Activated T-helper 1 cell treated with anti-CD3 and anti-CD28 coated beads, Interleukin-12 subunit alpha, Interleukin-12 subunit beta, Interleukin-2, Interleukin-4 antibody, amounts not matched to agents 30 ng/mL and 10 ng/mL and 1 ng/mL, durations not matched to agents 14 hours and 24 hours and 36 hours (primary cell): ENCODE data around the gene PKD1L1. TPM values are rescaled to one million over a fixed set of nuclear protein-coding genes. Genes with fewer than 3 reads are reported as not detected.
"Not testable (repeated sequence)": the region's sequence is repeated elsewhere in the genome, so short reads cannot be mapped to it uniquely, and the experiment has no call there.

ENCODE experiments used
- DNase-seq: peaks from one replicate; pipeline ENCODE4 v3.0.0; 2021; ENCODE audit warnings: low spot score
- H3K27ac Mint-ChIP-seq: one replicate; pipeline ENCODE4 v1.8.0; 2021; ENCODE audit warnings: mild to moderate bottlenecking, mixed read lengths
- H3K27me3 Mint-ChIP-seq: one replicate; pipeline ENCODE4 v1.8.0; 2022; ENCODE audit warnings: mild to moderate bottlenecking, moderate library complexity, mixed read lengths; ENCODE audit not compliant: insufficient read depth
- H3K36me3 Mint-ChIP-seq: one replicate; pipeline ENCODE4 v1.8.0; 2021; ENCODE audit warnings: low read depth, mixed read lengths
- H3K4me1 Mint-ChIP-seq: one replicate; pipeline ENCODE4 v1.8.0; 2021; ENCODE audit warnings: low read depth, mixed read lengths
- H3K4me3 Mint-ChIP-seq: one replicate; pipeline ENCODE4 v1.8.0; 2021; ENCODE audit warnings: mild to moderate bottlenecking, moderate library complexity, mixed read lengths
- H3K9me3 Mint-ChIP-seq: one replicate; pipeline ENCODE4 v1.8.0; 2021; ENCODE audit warnings: mixed read lengths
- intact Hi-C: fragments of 100-400 bp; cut with micrococcal nuclease; formaldehyde crosslinking; loops from one replicate; pipeline ENCODE4 v1.15.1; 2024
- total RNA-seq: library from RNA; stranded (reverse); gene quantifications from 2 replicates; pipeline ENCODE4 v1.2.3, GENCODE V29; 2022

The PKD1L1 gene
- total RNA-seq, 1 donor from 2014 or later: not detected

GRCh38 chr7:47809387-47809786, 138.9 kb downstream of the PKD1L1 start:
- H3K36me3 Mint-ChIP-seq: no peaks in the 10 kb centered on the region
- intact Hi-C loops: no loop called here
- H3K9me3 Mint-ChIP-seq: no peaks in the 10 kb centered on the region
- no peaks in the 10 kb centered on the region for H3K4me1 Mint-ChIP-seq
- no peak overlapping the region for H3K27ac Mint-ChIP-seq
- H3K27me3 Mint-ChIP-seq: no peaks in the 10 kb centered on the region
- H3K4me3 Mint-ChIP-seq: no peak overlapping the region
- DNase-seq: no peak

- no peaks in the 10 kb centered on the region for H3K36me3 Mint-ChIP-seq
- no peaks in the 10 kb centered on the region for H3K9me3 Mint-ChIP-seq
- H3K27me3 Mint-ChIP-seq: no peaks in the 10 kb centered on the region
- intact Hi-C loops: no loop called here
- H3K4me1 Mint-ChIP-seq: no peaks in the 10 kb centered on the region
- no peak overlapping the region for H3K27ac Mint-ChIP-seq
- no peak overlapping the region for H3K4me3 Mint-ChIP-seq
- DNase-seq: no peak
Observed at GRCh38 chr7:47808321-47808720, 139.9 kb downstream of the PKD1L1 start.

GRCh38 chr7:47807756-47808155, 140.5 kb downstream of the PKD1L1 start:
- Mint-ChIP-seq H3K36me3 (no peaks in the 10 kb centered on the region), H3K4me1 (no peaks in the 10 kb centered on the region), H3K4me3 (no peak overlapping the region), H3K9me3 (no peaks in the 10 kb centered on the region), H3K27me3 (no peaks in the 10 kb centered on the region), H3K27ac (no peak overlapping the region)
- intact Hi-C loops: no loop called here
- no peak for DNase-seq

GRCh38 chr7:47807126-47807525, 141.1 kb downstream of the PKD1L1 start:
- no peak overlapping the region for H3K27ac Mint-ChIP-seq
- no peak for DNase-seq
- no peaks in the 10 kb centered on the region for H3K36me3 Mint-ChIP-seq
- no peaks in the 10 kb centered on the region for H3K27me3 Mint-ChIP-seq
- H3K4me3 Mint-ChIP-seq: no peak overlapping the region
- intact Hi-C loops: no loop called here
- no peaks in the 10 kb centered on the region for H3K9me3 Mint-ChIP-seq
- no peaks in the 10 kb centered on the region for H3K4me1 Mint-ChIP-seq

GRCh38 chr7:47806701-47807103, 141.6 kb downstream of the PKD1L1 start:
- H3K36me3 Mint-ChIP-seq: no peaks in the 10 kb centered on the region
- H3K27ac Mint-ChIP-seq: no peak overlapping the region
- no peaks in the 10 kb centered on the region for H3K4me1 Mint-ChIP-seq
- H3K4me3 Mint-ChIP-seq: no peak overlapping the region
- DNase-seq: no peak
- H3K27me3 Mint-ChIP-seq: no peaks in the 10 kb centered on the region
- intact Hi-C loops: no loop called here
- no peaks in the 10 kb centered on the region for H3K9me3 Mint-ChIP-seq

- intact Hi-C loops: no loop called here
- Mint-ChIP-seq H3K27ac (no peak overlapping the region), H3K36me3 (no peaks in the 10 kb centered on the region), H3K4me3 (no peak overlapping the region), H3K4me1 (no peaks in the 10 kb centered on the region), H3K27me3 (peaks cover 1% of the 10 kb centered on the region), H3K9me3 (no peaks in the 10 kb centered on the region)
- DNase-seq: no peak
Observed at GRCh38 chr7:47804767-47805545, 143.3 kb downstream of the PKD1L1 start.

- Mint-ChIP-seq H3K4me3 (no peak overlapping the region), H3K9me3 (no peaks in the 10 kb centered on the region), H3K27ac (no peak overlapping the region), H3K27me3 (peaks cover 2% of the 10 kb centered on the region), H3K36me3 (no peaks in the 10 kb centered on the region), H3K4me1 (no peaks in the 10 kb centered on the region)
- intact Hi-C loops: no loop called here
- DNase-seq: no peak
Observed at GRCh38 chr7:47803846-47804245, 144.4 kb downstream of the PKD1L1 start.

GRCh38 chr7:47803025-47803424, 145.2 kb downstream of the PKD1L1 start:
- H3K4me3 Mint-ChIP-seq: no peak overlapping the region
- intact Hi-C loops: no loop called here
- H3K27me3 Mint-ChIP-seq: peaks cover 2% of the 10 kb centered on the region
- H3K9me3 Mint-ChIP-seq: no peaks in the 10 kb centered on the region
- DNase-seq: no peak
- H3K4me1 Mint-ChIP-seq: no peaks in the 10 kb centered on the region
- no peak overlapping the region for H3K27ac Mint-ChIP-seq
- H3K36me3 Mint-ChIP-seq: no peaks in the 10 kb centered on the region

GRCh38 chr7:47801423-47801822, 146.8 kb downstream of the PKD1L1 start:
- DNase-seq: no peak
- peaks cover 2% of the 10 kb centered on the region for H3K27me3 Mint-ChIP-seq
- H3K36me3 Mint-ChIP-seq: no peaks in the 10 kb centered on the region
- intact Hi-C loops: no loop called here
- H3K4me3 Mint-ChIP-seq: no peak overlapping the region
- H3K9me3 Mint-ChIP-seq: no peaks in the 10 kb centered on the region
- no peaks in the 10 kb centered on the region for H3K4me1 Mint-ChIP-seq
- no peak overlapping the region for H3K27ac Mint-ChIP-seq

- no peaks in the 10 kb centered on the region for H3K36me3 Mint-ChIP-seq
- intact Hi-C loops: no loop called here
- H3K27ac Mint-ChIP-seq: no peak overlapping the region
- no peak for DNase-seq
- H3K9me3 Mint-ChIP-seq: no peaks in the 10 kb centered on the region
- H3K4me3 Mint-ChIP-seq: no peak overlapping the region
- peaks cover 2% of the 10 kb centered on the region for H3K27me3 Mint-ChIP-seq
- no peaks in the 10 kb centered on the region for H3K4me1 Mint-ChIP-seq
Observed at GRCh38 chr7:47799524-47799923, 148.7 kb downstream of the PKD1L1 start.

GRCh38 chr7:47796347-47796746, 151.9 kb downstream of the PKD1L1 start:
- Mint-ChIP-seq H3K9me3 (no peaks in the 10 kb centered on the region), H3K27ac (no peak overlapping the region), H3K4me3 (no peak overlapping the region), H3K4me1 (no peaks in the 10 kb centered on the region), H3K27me3 (peaks cover 2% of the 10 kb centered on the region), H3K36me3 (no peaks in the 10 kb centered on the region)
- intact Hi-C loops: no loop called here
- DNase-seq: no peak

GRCh38 chr7:47795631-47796030, 152.6 kb downstream of the PKD1L1 start:
- H3K36me3 Mint-ChIP-seq: no peaks in the 10 kb centered on the region
- H3K4me1 Mint-ChIP-seq: no peaks in the 10 kb centered on the region
- H3K9me3 Mint-ChIP-seq: no peaks in the 10 kb centered on the region
- no peak overlapping the region for H3K27ac Mint-ChIP-seq
- H3K4me3 Mint-ChIP-seq: no peak overlapping the region
- DNase-seq: no peak
- peaks cover 2% of the 10 kb centered on the region for H3K27me3 Mint-ChIP-seq
- intact Hi-C loops: no loop called here

GRCh38 chr7:47795126-47795525, 153.1 kb downstream of the PKD1L1 start:
- DNase-seq, H3K4me3 Mint-ChIP-seq, H3K9me3 Mint-ChIP-seq, H3K36me3 Mint-ChIP-seq, H3K27me3 Mint-ChIP-seq, intact Hi-C loops, H3K4me1 Mint-ChIP-seq, H3K27ac Mint-ChIP-seq: not testable (repeated sequence)

GRCh38 chr7:47794016-47794415, 154.2 kb downstream of the PKD1L1 start:
- no peak for DNase-seq
- intact Hi-C loops: no loop called here
- Mint-ChIP-seq H3K27ac (no peak overlapping the region), H3K4me1 (no peaks in the 10 kb centered on the region), H3K36me3 (no peaks in the 10 kb centered on the region), H3K4me3 (no peak overlapping the region), H3K27me3 (no peaks in the 10 kb centered on the region), H3K9me3 (no peaks in the 10 kb centered on the region)
